Mammary epithelial cell (primary cell): ENCODE data around the gene STOX1.

Experiments used
- CTCF ChIP-seq, 2 donors: IDR thresholded peaks in 1 of 2; conservative IDR thresholded peaks in 1 of 2; 2 replicates each; pipeline ENCODE4 v1.5.1; 2011 to 2012; ENCODE audit warnings: inconsistent platforms in 2 of 2, low read length in 2 of 2, mild to moderate bottlenecking in 2 of 2, control low read depth in 1 of 2, low read depth in 1 of 2; ENCODE audit not compliant: insufficient read depth in 1 of 2; ENCODE audit errors: extremely low read depth in 1 of 2
- EZH2 ChIP-seq: IDR thresholded peaks from 2 replicates; pipeline ENCODE4 v1.6.1; 2012; ENCODE audit warnings: low read length, inconsistent platforms, borderline replicate concordance

- TF ChIP-seq CTCF (conservative IDR thresholded peaks at IDR 0.05 in 1 of 2, IDR thresholded peaks at IDR 0.05 in 1 of 2; ENCODE audit: extremely low read depth in 1 of 2, insufficient read depth in 1 of 2, low read depth in 1 of 2, low read length in 2 of 2), result no peak
- no peak for TF ChIP-seq EZH2
Observed at GRCh38 chr10:68829952-68830351, 2.6 kb downstream of the STOX1 start.
